Suppressor macrophage (primary cell): ENCODE measurements around the gene ARID1B.
A peak's percentile ranks its signal among the peaks of the same experiment; 100 is the strongest.

Experiments
- DNase-seq, 4 experiments: peaks; one replicate each; pipeline ENCODE4 v3.0.0-alpha.2; 2020 to 2022

Gene ARID1B

GRCh38 chr6:156852147-156852857, 75.1 kb downstream of the ARID1B start:
- DNase-seq: no peak

- DNase-seq: no peak
Observed at GRCh38 chr6:156852858-156853216, 75.7 kb downstream of the ARID1B start.

GRCh38 chr6:156853733-156854132, 76.6 kb downstream of the ARID1B start:
- no peak for DNase-seq

GRCh38 chr6:156854466-156855161, 77.4 kb downstream of the ARID1B start:
- DNase-seq: no peak

GRCh38 chr6:156857573-156857972, 80.4 kb downstream of the ARID1B start:
- no peak for DNase-seq

GRCh38 chr6:156859686-156860085, 82.5 kb downstream of the ARID1B start:
- no peak for DNase-seq

- DNase-seq: no peak
Observed at GRCh38 chr6:156862711-156863110, 85.5 kb downstream of the ARID1B start.

- DNase-seq: no peak
Observed at GRCh38 chr6:156863504-156863903, 86.3 kb downstream of the ARID1B start.

GRCh38 chr6:156864557-156864956, 87.4 kb downstream of the ARID1B start:
- DNase-seq: no peak

- peak; percentile 38 to 80 (median 66) for DNase-seq
Observed at GRCh38 chr6:156865019-156865629, 87.9 kb downstream of the ARID1B start.

GRCh38 chr6:156866220-156867015, 89.2 kb downstream of the ARID1B start:
- DNase-seq: peak; percentile 44 to 61 (median 46)

GRCh38 chr6:156867121-156867520, 89.9 kb downstream of the ARID1B start:
- DNase-seq: no peak

GRCh38 chr6:156868385-156868784, 91.2 kb downstream of the ARID1B start:
- DNase-seq: no peak

GRCh38 chr6:156869980-156870398, 92.8 kb downstream of the ARID1B start:
- no peak for DNase-seq

GRCh38 chr6:156870924-156871539, 93.9 kb downstream of the ARID1B start:
- peak; percentile 12 to 70 (median 46) for DNase-seq

GRCh38 chr6:156872903-156873302, 95.7 kb downstream of the ARID1B start:
- no peak for DNase-seq

GRCh38 chr6:156873654-156874380, 96.6 kb downstream of the ARID1B start:
- DNase-seq: no peak

- DNase-seq: no peak
Observed at GRCh38 chr6:156875062-156875461, 97.9 kb downstream of the ARID1B start.

- no peak for DNase-seq
Observed at GRCh38 chr6:156876302-156876701, 99.1 kb downstream of the ARID1B start.

GRCh38 chr6:156877126-156877863, 100.1 kb downstream of the ARID1B start:
- no peak for DNase-seq

GRCh38 chr6:156878681-156879080, 101.5 kb downstream of the ARID1B start:
- peak in 2 of 4 experiments; percentile 57 to 58 for DNase-seq
